GM10248 (cell line): ENCODE results near the gene LMO2.
"Not testable (repeated sequence)": the region's sequence is repeated elsewhere in the genome, so short reads cannot be mapped to it uniquely, and the experiment has no call there.

Experiments
- CTCF ChIA-PET: fragments of 300-600 bp; sonication (Branson Sonifier 250); formaldehyde crosslinking; extraction: SDS; loops from one replicate; lab custom pipeline; 2021; ENCODE audit warnings: antibody characterized with exemption; lab: Yijun Ruan, JAX
- POLR2A ChIA-PET: fragments of 350-650 bp; sonication (Branson Sonifier 250); formaldehyde crosslinking; extraction: SDS; loops from one replicate; lab custom pipeline; 2020; ENCODE audit warnings: antibody characterized with exemption; lab: Yijun Ruan, JAX
- DNase-seq: peaks from one replicate; pipeline ENCODE4 v3.0.0; 2012; ENCODE audit errors: extremely low spot score
- CTCF ChIP-seq: IDR thresholded peaks from 2 replicates; pipeline ENCODE4 v1.5.1; 2012; ENCODE audit warnings: mild to moderate bottlenecking, low read depth; ENCODE audit errors: extremely low read depth, missing control alignments, control extremely low read depth

The LMO2 gene

GRCh38 chr11:33825854-33826560 lies 65.9 kb downstream of the LMO2 start:
- POLR2A ChIA-PET, result no interaction called here

GRCh38 chr11:33822981-33823380 lies 68.9 kb downstream of the LMO2 start:
- POLR2A ChIA-PET, DNase-seq: not testable (repeated sequence)
- CTCF ChIA-PET, result interaction anchor here (1.0 to 2.6 kb wide), 2 partner anchors 15 to 148 kb away, joined by 3 to 15 read pairs; no protein-coding TSS in a partner anchor

More at GRCh38 chr11:33825854-33826560, 65.9 kb downstream of the LMO2 start:
- no peak for TF ChIP-seq CTCF
- CTCF ChIA-PET, result interaction anchor here (0.9 to 12.9 kb wide), 7 partner anchors 9 to 162 kb away, joined by 3 to 190 read pairs (median 4); no protein-coding TSS in a partner anchor
- DNase-seq, result no peak

- DNase-seq, result no peak
- no peak for TF ChIP-seq CTCF
- ChIA-PET CTCF (interaction anchor here (1.0 to 4.0 kb wide), 6 partner anchors 10 to 178 kb away, joined by 3 to 23 read pairs (median 6); no protein-coding TSS in a partner anchor), POLR2A (no interaction called here)
These were observed 72.4 kb downstream of the LMO2 start for GRCh38 chr11:33819278-33820035.
